Endothelial cell of umbilical vein (primary cell): ENCODE results near the gene COX7A1. TPM values are rescaled to one million over a fixed set of nuclear protein-coding genes. Genes with fewer than 3 reads are reported as not detected.

Experiments
- BruUV-seq: library from RNA; stranded (reverse); fragments of 400-500 nt; replicated peaks from 2 replicates; lab custom pipeline; 2021; lab: Mats Ljungman, UMichigan
- CTCF ChIA-PET: fragments of 300-600, 350-600 bp; sonication (Branson Sonifier 250); formaldehyde crosslinking; loops from one replicate; lab custom pipeline; 2021; ENCODE audit warnings: antibody characterized with exemption, inconsistent platforms; lab: Charles Lee
- POLR2A ChIA-PET: fragments of 300-600, 350-600 bp; sonication (Branson Sonifier 250); formaldehyde crosslinking; loops from one replicate; lab custom pipeline; 2021; ENCODE audit warnings: antibody characterized with exemption, inconsistent platforms; lab: Charles Lee
- DNase-seq: peaks from one replicate; pipeline ENCODE4 v3.0.0-alpha.2; 2011; ENCODE audit warnings: low read depth, low spot score
- FAIRE-seq: peaks from 2 replicates; lab custom pipeline; 2011; peaks lifted over from hg19 to GRCh38; lab: Jason Lieb, UNC
- H2AFZ ChIP-seq: 2 replicates; pipeline ENCODE4 v1.6.0; 2012; ENCODE audit warnings: low read depth, low read length, control low read depth, inconsistent platforms
- H3K27ac ChIP-seq: 2 replicates; pipeline ENCODE4 v1.5.1; 2011; ENCODE audit warnings: low read depth, mild to moderate bottlenecking, control low read depth, low read length, moderate library complexity; ENCODE audit not compliant: insufficient read depth
- H3K27me3 ChIP-seq, 2 experiments: 2 replicates each; pipeline versions ENCODE4 v1.6.0 to v1.6.1; 2011; ENCODE audit warnings: low read length in 2 of 2, mixed read lengths in 1 of 2; ENCODE audit not compliant: control insufficient read depth in 2 of 2, insufficient read depth in 2 of 2
- H3K36me3 ChIP-seq, 2 experiments: 2 replicates in 1 of 2; 3 replicates in 1 of 2; pipeline ENCODE4 v1.5.1; 2011; ENCODE audit warnings: low read length in 2 of 2, mild to moderate bottlenecking in 1 of 2, moderate library complexity in 1 of 2; ENCODE audit not compliant: control insufficient read depth in 2 of 2, insufficient read depth in 2 of 2; ENCODE audit errors: extremely low read depth in 1 of 2
- H3K4me1 ChIP-seq: 3 replicates; pipeline ENCODE4 v1.5.1; 2011; ENCODE audit warnings: mild to moderate bottlenecking, low read length; ENCODE audit not compliant: control insufficient read depth, insufficient read depth; ENCODE audit errors: extremely low read depth
- H3K4me2 ChIP-seq: 2 replicates; pipeline ENCODE4 v1.6.1; 2011; ENCODE audit warnings: low read length, control low read depth, mixed read lengths; ENCODE audit not compliant: insufficient read depth
- H3K4me3 ChIP-seq, 3 experiments: fragments of 200-600 bp in 1 of 3; sonication (generic), shearing (Covaris generic) in 1 of 3; replicated peaks in 1 of 3; 2 replicates each; pipeline ENCODE4 v1.5.1; 2011 to 2016; ENCODE audit warnings: control low read depth in 3 of 3, low read length in 3 of 3, mild to moderate bottlenecking in 2 of 3, inconsistent platforms in 1 of 3, low read depth in 1 of 3, moderate library complexity in 1 of 3; ENCODE audit not compliant: insufficient read depth in 1 of 3
- H3K79me2 ChIP-seq: 2 replicates; pipeline ENCODE4 v1.6.0; 2012; ENCODE audit warnings: low read length, inconsistent platforms; ENCODE audit not compliant: control insufficient read depth, insufficient read depth
- H3K9ac ChIP-seq: replicated peaks from 2 replicates; pipeline ENCODE3; 2011; ENCODE audit warnings: low read length, control low read depth; ENCODE audit not compliant: insufficient read depth; ENCODE audit errors: extremely low read depth
- H3K9me1 ChIP-seq: replicated peaks from 3 replicates; pipeline ENCODE4 v1.6.0; 2011; ENCODE audit warnings: mild to moderate bottlenecking, low read length; ENCODE audit not compliant: control insufficient read depth, insufficient read depth; ENCODE audit errors: extremely low read depth
- H3K9me3 ChIP-seq: replicated peaks from 2 replicates; pipeline ENCODE4 v1.5.1; 2012; ENCODE audit warnings: low read length, inconsistent platforms; ENCODE audit not compliant: control insufficient read depth, insufficient read depth
- H4K20me1 ChIP-seq: replicated peaks from 2 replicates; pipeline ENCODE3; 2011; ENCODE audit warnings: mild to moderate bottlenecking, low read length; ENCODE audit not compliant: control insufficient read depth, insufficient read depth; ENCODE audit errors: extremely low read depth
- CTCF ChIP-seq, 2 donors: IDR thresholded peaks; 1 replicate in 1 of 2; 2 replicates in 1 of 2; pipeline ENCODE4 v1.5.1; 2011; ENCODE audit warnings: low read length in 2 of 2, mild to moderate bottlenecking in 2 of 2, moderate library complexity in 2 of 2, control low read depth in 1 of 2, inconsistent platforms in 1 of 2, low read depth in 1 of 2; ENCODE audit not compliant: insufficient read depth in 1 of 2; ENCODE audit errors: extremely low read depth in 1 of 2
- EZH2 ChIP-seq: IDR thresholded peaks from 2 replicates; pipeline ENCODE4 v1.6.1; 2012; ENCODE audit warnings: borderline replicate concordance, low read depth, mild to moderate bottlenecking, moderate library complexity, low read length, inconsistent platforms; ENCODE audit not compliant: severe bottlenecking
- FOS ChIP-seq: IDR thresholded peaks from 2 replicates; pipeline ENCODE4 v1.6.1; 2011; ENCODE audit warnings: mild to moderate bottlenecking, low read length, moderate library complexity, borderline replicate concordance; ENCODE audit not compliant: insufficient read depth
- GATA2 ChIP-seq: IDR thresholded peaks from 2 replicates; pipeline ENCODE4 v1.7.0; 2011; ENCODE audit warnings: low read depth, mild to moderate bottlenecking, moderate library complexity, mixed read lengths, low read length; ENCODE audit not compliant: insufficient read length, insufficient read depth
- JUN ChIP-seq: IDR thresholded peaks from 2 replicates; pipeline ENCODE4 v1.6.1; 2011; ENCODE audit warnings: borderline replicate concordance, low read depth; ENCODE audit not compliant: insufficient read length, insufficient read depth
- MAX ChIP-seq: IDR thresholded peaks from 2 replicates; pipeline ENCODE4 v1.6.1; 2011; ENCODE audit not compliant: insufficient read depth, insufficient read length
- MYC ChIP-seq: IDR thresholded peaks from one replicate; pipeline ENCODE4 v1.6.1; 2011; ENCODE audit warnings: mild to moderate bottlenecking, low read depth, low read length
- POLR2A ChIP-seq: IDR thresholded peaks from 2 replicates; pipeline ENCODE4 v1.6.1; 2012; ENCODE audit warnings: low read depth, mild to moderate bottlenecking, control low read depth, low read length
- POLR2AphosphoS5 ChIP-seq: IDR thresholded peaks from 2 replicates; pipeline ENCODE4 v1.6.1; 2012; ENCODE audit warnings: low read depth, mild to moderate bottlenecking, control low read depth, low read length, moderate library complexity; ENCODE audit not compliant: insufficient read depth
- dilution Hi-C: fragments of 300-500 bp; cut with MboI; formaldehyde crosslinking; loops from one replicate; pipeline ENCODE4 v1.15.0; 2019; ENCODE audit warnings: low sequenced_read_pairs; ENCODE audit not compliant: extremely low pct_ligation_motif_present
- intact Hi-C: fragments of 100-400 bp; cut with micrococcal nuclease; formaldehyde crosslinking; loops from one replicate; pipeline ENCODE4 v1.10.0; 2022
- polyA plus RNA-seq, 4 experiments: library from polyadenylated mRNA; depleted of rRNA in 3 of 4; stranded (reverse) in 3 of 4; unstranded in 1 of 4; fragments of >200 nt; gene quantifications; 2 replicates each; pipeline versions ENCODE4 v1.2.1 to v1.2.3, GENCODE V29; 2011 to 2012; ENCODE audit warnings: missing spikeins in 1 of 4
- total RNA-seq: library from RNA; stranded (reverse); gene quantifications from 2 replicates; pipeline ENCODE4 v1.2.3, GENCODE V29; 2021

Gene COX7A1
- total and polyA plus RNA-seq, 2 donors (not counting 3 experiments of a cell fraction or from before 2014, with no cell fraction given), result 10.6 to 35.2 TPM

GRCh38 chr19:36116344-36116637 lies 36.0 kb downstream of the COX7A1 start:
- FAIRE-seq (no peak), DNase-seq (no peak)
- dilution Hi-C loops (no loop called here), intact Hi-C loops (no loop called here)
- CTCF ChIA-PET, result interaction anchor here (1.0 to 3.6 kb wide), 2 partner anchors 12 to 55 kb away, joined by 4 to 32 read pairs; no protein-coding TSS in a partner anchor
- POLR2A ChIA-PET, result no interaction called here
- H3K27me3 ChIP-seq, result no peaks in the 10 kb centered on the region
- no peak overlapping the region for H3K27ac ChIP-seq
- no peak overlapping the region for H3K9ac ChIP-seq
- peaks cover 15% of the 10 kb centered on the region for H3K79me2 ChIP-seq
- H2AFZ ChIP-seq, result no peak overlapping the region
- no peaks in the 10 kb centered on the region for H4K20me1 ChIP-seq
- peak overlapping the region; percentile 44 for H3K4me2 ChIP-seq
- TF ChIP-seq FOS (no peak), EZH2 (no peak), JUN (no peak), MAX (no peak), POLR2A (no peak), MYC (no peak), POLR2AphosphoS5 (no peak), GATA2 (no peak), CTCF (IDR thresholded peaks at IDR 0.05; ENCODE audit: extremely low read depth in 1 of 2, insufficient read depth in 1 of 2, low read depth in 1 of 2, low read length in 2 of 2) (no peak)
- no peaks in the 10 kb centered on the region for H3K9me3 ChIP-seq
- peaks cover 15% of the 10 kb centered on the region for H3K4me1 ChIP-seq
- peak overlapping the region in 1 of 3 experiments; percentile 24 for H3K4me3 ChIP-seq
- H3K36me3 ChIP-seq, result peaks cover 0 to 14% of the 10 kb centered on the region in 2 experiments
- no peaks in the 10 kb centered on the region for H3K9me1 ChIP-seq
- BruUV-seq, result no TSS peak
